Measurements from ENCODE around the gene ESR1. TPM values are rescaled to one million over a fixed set of nuclear protein-coding genes. Genes with fewer than 3 reads are reported as not detected.
"Not testable (repeated sequence)": the region's sequence is repeated elsewhere in the genome, so short reads cannot be mapped to it uniquely, and the experiment has no call there.

ESR1 gene
- total and polyA plus RNA-seq, 5 donors: 0.70 to 3.3 (median 2.1) TPM

GRCh38 chr6:151988199-151988598, 180.7 kb downstream of the ESR1 start:
- H3K27me3 ChIP-seq (ENCODE audit: control insufficient read depth, insufficient read depth); H3K27ac ChIP-seq (ENCODE audit: low read length); H3K4me1 ChIP-seq (ENCODE audit: control insufficient read depth, insufficient read depth, low read length); H3K9me3 ChIP-seq (ENCODE audit: control insufficient read depth, low read length); H3K4me3 ChIP-seq (ENCODE audit: low read length); ATAC-seq; intact Hi-C loops (cut with DNase I); DNase-seq: not testable (repeated sequence)
- 46% methylated on average over 6 of the region's 6 CpGs for WGBS

GRCh38 chr6:151992091-151992490, 184.6 kb downstream of the ESR1 start:
- DNase-seq (no peak), ATAC-seq (no peak)
- Histone ChIP-seq H3K27ac (ENCODE audit: low read length) (no peak overlapping the region), H3K9me3 (ENCODE audit: control insufficient read depth, low read length) (no peaks in the 10 kb centered on the region), H3K4me1 (ENCODE audit: control insufficient read depth, insufficient read depth, low read length) (no peaks in the 10 kb centered on the region), H3K4me3 (ENCODE audit: low read length) (no peak overlapping the region), H3K27me3 (ENCODE audit: control insufficient read depth, insufficient read depth) (no peaks in the 10 kb centered on the region)
- WGBS: 79% methylated on average over 5 of the region's 5 CpGs
- intact Hi-C loops (cut with DNase I): no loop called here

- Histone ChIP-seq H3K9me3 (ENCODE audit: control insufficient read depth, low read length) (no peaks in the 10 kb centered on the region), H3K4me1 (ENCODE audit: control insufficient read depth, insufficient read depth, low read length) (no peaks in the 10 kb centered on the region), H3K4me3 (ENCODE audit: low read length) (no peak overlapping the region), H3K27me3 (ENCODE audit: control insufficient read depth, insufficient read depth) (no peaks in the 10 kb centered on the region), H3K27ac (ENCODE audit: low read length) (no peak overlapping the region)
- DNase-seq (peak in 1 of 3 donors; percentile 55), ATAC-seq (no peak)
- 55% methylated on average over 3 of the region's 3 CpGs for WGBS
- intact Hi-C loops (cut with DNase I): no loop called here
Measured at GRCh38 chr6:151993364-151993763, 185.9 kb downstream of the ESR1 start.

- H3K9me3 ChIP-seq (ENCODE audit: control insufficient read depth, low read length): no peaks in the 10 kb centered on the region
- no peak overlapping the region for H3K4me3 ChIP-seq (ENCODE audit: low read length)
- intact Hi-C loops (cut with DNase I): no loop called here
- WGBS: 80% methylated on average over 1 of the region's 1 CpG
- no peak overlapping the region for H3K27ac ChIP-seq (ENCODE audit: low read length)
- H3K4me1 ChIP-seq (ENCODE audit: control insufficient read depth, insufficient read depth, low read length): no peaks in the 10 kb centered on the region
- no peaks in the 10 kb centered on the region for H3K27me3 ChIP-seq (ENCODE audit: control insufficient read depth, insufficient read depth)
- DNase-seq (no peak), ATAC-seq (no peak)
Measured at GRCh38 chr6:151998784-151999183, 191.3 kb downstream of the ESR1 start.

- Histone ChIP-seq H3K4me3 (ENCODE audit: low read length) (no peak overlapping the region), H3K4me1 (ENCODE audit: control insufficient read depth, insufficient read depth, low read length) (no peaks in the 10 kb centered on the region), H3K9me3 (ENCODE audit: control insufficient read depth, low read length) (no peaks in the 10 kb centered on the region), H3K27ac (ENCODE audit: low read length) (no peak overlapping the region), H3K27me3 (ENCODE audit: control insufficient read depth, insufficient read depth) (no peaks in the 10 kb centered on the region)
- ATAC-seq (no peak), DNase-seq (no peak)
- intact Hi-C loops (cut with DNase I): no loop called here
- WGBS: 82% methylated on average over 1 of the region's 1 CpG
Measured at GRCh38 chr6:151999194-151999593, 191.7 kb downstream of the ESR1 start.

- no peak overlapping the region for H3K4me3 ChIP-seq (ENCODE audit: low read length)
- no peak overlapping the region for H3K27ac ChIP-seq (ENCODE audit: low read length)
- no peaks in the 10 kb centered on the region for H3K9me3 ChIP-seq (ENCODE audit: control insufficient read depth, low read length)
- no peaks in the 10 kb centered on the region for H3K27me3 ChIP-seq (ENCODE audit: control insufficient read depth, insufficient read depth)
- ATAC-seq: no peak
- intact Hi-C loops (cut with DNase I): loop anchor here in 1 of 4 donors (2.0 kb wide), 1 partner anchor 15 kb away; no protein-coding TSS in a partner anchor
- H3K4me1 ChIP-seq (ENCODE audit: control insufficient read depth, insufficient read depth, low read length): no peaks in the 10 kb centered on the region
- DNase-seq: no peak
Measured at GRCh38 chr6:152001408-152001807, 193.9 kb downstream of the ESR1 start.

GRCh38 chr6:152002306-152002705, 194.8 kb downstream of the ESR1 start:
- no peak for ATAC-seq
- H3K27me3 ChIP-seq (ENCODE audit: control insufficient read depth, insufficient read depth): no peaks in the 10 kb centered on the region
- no peaks in the 10 kb centered on the region for H3K9me3 ChIP-seq (ENCODE audit: control insufficient read depth, low read length)
- 83% methylated on average over 6 of the region's 6 CpGs for WGBS
- intact Hi-C loops (cut with DNase I): no loop called here
- no peak overlapping the region for H3K27ac ChIP-seq (ENCODE audit: low read length)
- DNase-seq: no peak
- no peaks in the 10 kb centered on the region for H3K4me1 ChIP-seq (ENCODE audit: control insufficient read depth, insufficient read depth, low read length)
- no peak overlapping the region for H3K4me3 ChIP-seq (ENCODE audit: low read length)

- no peaks in the 10 kb centered on the region for H3K9me3 ChIP-seq (ENCODE audit: control insufficient read depth, low read length)
- WGBS: 91% methylated on average over 1 of the region's 1 CpG
- DNase-seq (no peak), ATAC-seq (no peak)
- no peaks in the 10 kb centered on the region for H3K4me1 ChIP-seq (ENCODE audit: control insufficient read depth, insufficient read depth, low read length)
- no peak overlapping the region for H3K27ac ChIP-seq (ENCODE audit: low read length)
- intact Hi-C loops (cut with DNase I): no loop called here
- H3K4me3 ChIP-seq (ENCODE audit: low read length): no peak overlapping the region
- H3K27me3 ChIP-seq (ENCODE audit: control insufficient read depth, insufficient read depth): no peaks in the 10 kb centered on the region
Measured at GRCh38 chr6:152004036-152004566, 196.6 kb downstream of the ESR1 start.

- no peak overlapping the region for H3K4me3 ChIP-seq (ENCODE audit: low read length)
- WGBS: 57% methylated on average over 3 of the region's 3 CpGs
- H3K9me3 ChIP-seq (ENCODE audit: control insufficient read depth, low read length): no peaks in the 10 kb centered on the region
- ATAC-seq: no peak
- H3K4me1 ChIP-seq (ENCODE audit: control insufficient read depth, insufficient read depth, low read length): no peaks in the 10 kb centered on the region
- H3K27me3 ChIP-seq (ENCODE audit: control insufficient read depth, insufficient read depth): no peaks in the 10 kb centered on the region
- H3K27ac ChIP-seq (ENCODE audit: low read length): no peak overlapping the region
- DNase-seq: no peak
- intact Hi-C loops (cut with DNase I): no loop called here
Measured at GRCh38 chr6:152004896-152005295, 197.4 kb downstream of the ESR1 start.

- no peaks in the 10 kb centered on the region for H3K9me3 ChIP-seq (ENCODE audit: control insufficient read depth, low read length)
- intact Hi-C loops (cut with DNase I): no loop called here
- no peak for ATAC-seq
- WGBS: 69% methylated on average over 4 of the region's 4 CpGs
- no peaks in the 10 kb centered on the region for H3K4me1 ChIP-seq (ENCODE audit: control insufficient read depth, insufficient read depth, low read length)
- H3K27me3 ChIP-seq (ENCODE audit: control insufficient read depth, insufficient read depth): no peaks in the 10 kb centered on the region
- no peak overlapping the region for H3K27ac ChIP-seq (ENCODE audit: low read length)
- H3K4me3 ChIP-seq (ENCODE audit: low read length): no peak overlapping the region
- no peak for DNase-seq
Measured at GRCh38 chr6:152008779-152009178, 201.3 kb downstream of the ESR1 start.

GRCh38 chr6:152012227-152012626, 204.7 kb downstream of the ESR1 start:
- Histone ChIP-seq H3K27me3 (ENCODE audit: control insufficient read depth, insufficient read depth) (no peaks in the 10 kb centered on the region), H3K4me1 (ENCODE audit: control insufficient read depth, insufficient read depth, low read length) (no peaks in the 10 kb centered on the region), H3K4me3 (ENCODE audit: low read length) (no peak overlapping the region), H3K9me3 (ENCODE audit: control insufficient read depth, low read length) (no peaks in the 10 kb centered on the region), H3K27ac (ENCODE audit: low read length) (no peak overlapping the region)
- intact Hi-C loops (cut with DNase I): no loop called here
- ATAC-seq (no peak), DNase-seq (no peak)
- 85% methylated on average over 2 of the region's 2 CpGs for WGBS

GRCh38 chr6:152018876-152019275, 211.4 kb downstream of the ESR1 start:
- H3K27me3 ChIP-seq (ENCODE audit: control insufficient read depth, insufficient read depth): no peaks in the 10 kb centered on the region
- intact Hi-C loops (cut with DNase I): no loop called here
- DNase-seq (no peak), ATAC-seq (no peak)
- H3K4me1 ChIP-seq (ENCODE audit: control insufficient read depth, insufficient read depth, low read length): no peaks in the 10 kb centered on the region
- H3K4me3 ChIP-seq (ENCODE audit: low read length): no peak overlapping the region
- no peaks in the 10 kb centered on the region for H3K9me3 ChIP-seq (ENCODE audit: control insufficient read depth, low read length)
- H3K27ac ChIP-seq (ENCODE audit: low read length): no peak overlapping the region

Measured in right cardiac atrium (tissue), 5 donors.